NCI-H82 treated with DMSO at 0.1 percent for 48 hours (cell line): ENCODE results near the gene GJA3.

ENCODE experiments used
- DNase-seq: peaks from one replicate; lab custom pipeline; 2025; ENCODE audit not compliant: unreplicated experiment; lab: John Stamatoyannopoulos, UW

GJA3 gene

DNA sequence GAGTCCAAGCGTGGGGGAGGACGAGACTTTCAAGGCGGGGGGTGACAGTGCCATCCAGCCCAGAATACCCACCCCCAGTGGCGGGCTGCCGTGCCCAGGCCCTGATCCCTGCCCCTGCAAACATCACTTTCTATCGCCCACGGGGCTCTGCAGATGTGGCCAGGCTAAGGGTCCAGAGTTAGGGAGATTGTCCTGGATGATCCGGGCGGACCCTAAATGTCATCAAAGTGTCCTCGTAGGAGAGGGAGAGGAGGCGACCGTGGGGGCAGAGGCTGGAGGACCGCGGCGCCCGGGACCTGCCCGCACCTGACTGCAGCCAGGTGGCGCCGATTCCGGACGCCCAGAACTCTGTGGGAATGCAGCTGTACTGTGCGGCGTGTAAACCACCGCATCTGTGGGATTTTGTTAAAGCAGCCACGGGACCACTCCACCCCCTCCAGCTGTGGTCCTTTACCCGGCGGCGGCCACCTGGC, 32.4 kb downstream of the GJA3 start:
- DNase-seq, result no peak

DNA sequence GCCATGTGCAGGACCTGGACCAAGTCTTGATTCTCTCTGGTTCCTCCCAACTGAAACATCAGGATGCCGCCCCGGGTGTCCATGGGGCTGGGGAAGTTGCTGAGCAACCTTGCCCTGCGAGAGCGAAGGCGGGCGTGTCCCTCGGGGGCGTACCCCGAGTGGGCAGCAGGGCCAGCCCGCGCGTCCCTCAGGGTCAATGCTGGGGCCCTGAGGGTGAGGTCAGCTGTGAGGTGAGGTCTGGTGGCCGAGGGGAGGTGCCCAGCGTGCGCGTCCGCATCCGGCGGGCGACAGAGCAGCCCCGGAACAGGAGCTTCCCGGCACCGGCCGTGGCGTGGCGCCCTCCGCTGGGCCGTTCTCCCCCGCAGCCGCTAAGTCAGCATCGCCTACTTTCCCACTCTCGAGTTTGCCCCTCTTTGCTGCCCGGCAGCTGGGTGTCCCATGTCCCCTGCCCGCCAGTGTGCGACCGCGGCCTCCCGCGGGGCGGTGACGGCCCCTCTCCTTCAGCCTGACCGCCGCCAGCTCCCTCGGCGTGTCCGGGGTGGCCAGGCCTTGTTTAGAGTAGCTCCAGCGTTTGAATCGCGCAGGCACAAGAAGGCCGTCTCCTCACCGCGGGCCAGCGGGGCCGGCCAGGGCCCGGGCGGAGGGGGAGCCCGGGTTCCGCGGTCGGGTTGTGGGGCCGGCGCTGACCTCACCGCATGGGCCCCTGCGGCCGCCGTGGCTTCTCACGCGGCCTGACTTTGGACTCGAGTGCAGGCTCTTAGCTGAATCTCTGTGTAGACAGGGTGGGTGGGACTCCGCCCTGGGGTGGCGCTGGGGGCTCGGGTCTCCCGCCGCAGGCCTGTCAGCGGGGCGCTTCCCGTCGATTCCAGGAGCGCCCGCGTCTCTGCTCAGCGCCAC, 33.0 kb downstream of the GJA3 start:
- no peak for DNase-seq

DNA sequence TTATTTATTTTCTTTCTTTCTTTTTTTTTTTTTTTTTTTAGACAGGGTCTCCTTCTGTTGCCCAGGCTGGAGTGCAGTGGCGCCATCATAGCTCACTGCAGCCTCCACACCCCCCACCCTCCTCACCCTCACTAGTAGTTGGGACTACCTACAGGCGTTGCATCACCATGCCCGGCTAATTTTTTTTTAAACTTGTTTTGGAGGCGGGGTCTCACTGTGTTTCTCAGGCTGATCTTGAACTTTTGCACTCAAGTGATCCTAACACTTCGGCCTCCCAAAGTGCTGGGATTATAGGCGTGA, 33.6 kb downstream of the GJA3 start:
- no peak for DNase-seq

DNA sequence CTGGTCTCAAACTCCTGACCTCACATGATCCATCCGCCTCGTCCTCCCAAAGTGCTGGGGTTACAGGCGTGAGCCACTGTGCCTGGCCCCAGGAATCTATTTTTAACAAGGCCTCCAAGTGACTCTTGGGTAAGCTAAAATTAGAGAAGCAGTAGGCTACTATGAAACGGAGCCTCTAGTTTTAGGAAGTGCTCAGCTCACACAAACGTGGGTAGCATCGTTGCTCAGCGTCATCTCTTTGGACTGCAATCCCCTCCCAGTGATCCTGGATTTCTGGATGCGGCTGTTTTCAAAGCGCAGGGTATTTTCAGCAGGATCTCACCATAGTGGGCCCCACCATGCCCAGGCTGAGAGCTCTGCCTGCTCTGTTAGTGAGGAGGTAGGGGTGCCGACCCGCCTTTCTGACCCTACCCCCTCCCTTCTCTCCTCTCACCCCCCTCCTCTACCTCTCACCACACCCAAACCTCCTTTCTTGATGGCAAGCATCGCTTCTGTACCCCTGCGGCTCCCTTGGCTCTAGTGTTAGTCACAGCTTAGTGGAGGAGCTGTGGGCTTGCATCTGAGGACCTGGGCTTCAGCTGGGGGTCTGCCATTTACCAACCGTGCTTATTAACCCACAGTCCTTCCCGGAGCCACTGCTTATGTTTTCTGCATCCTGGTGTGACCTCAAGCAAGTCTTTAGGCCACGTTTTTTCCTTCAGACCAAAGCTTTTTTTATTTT, 34.2 kb downstream of the GJA3 start:
- no peak for DNase-seq

DNA sequence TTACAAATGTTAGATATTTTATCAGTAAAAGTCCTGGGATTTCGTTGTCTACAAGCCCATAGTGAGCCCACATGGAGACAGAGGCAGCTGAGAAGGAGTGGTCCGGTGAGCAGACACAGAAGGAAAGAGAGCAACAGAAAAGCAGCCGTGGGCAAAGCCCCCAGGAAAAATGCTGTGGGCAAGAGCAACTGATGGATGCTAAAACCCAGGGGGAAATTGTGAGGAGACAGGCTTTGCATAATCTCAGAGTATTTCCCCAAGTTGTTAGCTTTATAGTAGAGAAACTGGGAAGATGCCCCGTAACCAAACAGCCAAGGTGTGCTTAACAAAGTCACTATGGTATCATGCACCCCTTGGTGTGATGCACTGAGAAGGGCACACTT, 35.1 kb downstream of the GJA3 start:
- no peak for DNase-seq

DNA sequence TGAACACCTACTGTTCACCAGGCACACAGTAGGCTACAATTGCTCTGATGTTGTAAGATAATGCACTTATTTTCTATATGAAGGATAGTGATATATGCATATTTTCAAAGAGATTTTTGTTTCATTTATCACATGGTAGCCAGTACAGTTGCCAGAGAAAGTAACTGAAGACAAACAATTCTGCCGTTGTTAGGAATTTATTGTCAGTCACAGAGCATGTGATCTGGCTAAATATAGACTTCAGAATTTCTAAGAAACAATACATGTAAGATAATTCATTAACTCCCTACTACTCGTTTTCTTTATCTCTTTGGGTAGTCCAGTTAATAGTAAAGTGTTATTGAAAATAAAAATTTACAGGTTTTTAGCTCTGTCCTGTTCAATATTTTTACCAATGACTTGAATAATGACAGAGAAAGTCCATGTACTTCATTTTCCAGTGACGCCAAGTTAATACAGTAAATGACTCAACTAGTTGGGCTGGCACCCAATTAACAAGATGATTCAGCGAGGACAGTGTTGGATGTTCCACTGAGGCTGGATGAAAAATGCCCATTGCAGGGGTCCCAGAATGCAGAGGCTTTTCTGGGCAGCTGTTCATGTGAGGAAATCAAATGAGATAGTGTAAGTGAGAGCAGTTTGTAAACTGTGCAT, 35.6 kb downstream of the GJA3 start:
- DNase-seq, result no peak

DNA sequence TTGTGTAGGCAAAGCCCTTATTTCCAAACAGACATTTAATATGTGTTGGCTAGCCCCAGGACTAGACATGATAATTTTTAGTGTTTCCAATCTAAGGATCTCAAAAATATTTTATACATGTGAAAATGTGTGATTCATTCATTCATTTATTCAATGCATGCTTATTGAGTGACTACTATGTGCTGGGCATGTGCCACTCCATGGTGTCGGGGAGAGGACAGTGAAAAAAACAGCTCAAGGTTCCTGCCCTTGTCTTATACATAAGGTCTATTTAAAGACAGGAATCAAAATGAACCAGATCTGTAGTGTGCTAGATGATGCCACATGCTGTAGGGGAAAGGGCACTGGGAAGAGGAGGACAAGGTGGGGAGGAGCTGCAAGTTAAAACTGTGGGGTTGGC, 36.5 kb downstream of the GJA3 start:
- DNase-seq, result no peak

DNA sequence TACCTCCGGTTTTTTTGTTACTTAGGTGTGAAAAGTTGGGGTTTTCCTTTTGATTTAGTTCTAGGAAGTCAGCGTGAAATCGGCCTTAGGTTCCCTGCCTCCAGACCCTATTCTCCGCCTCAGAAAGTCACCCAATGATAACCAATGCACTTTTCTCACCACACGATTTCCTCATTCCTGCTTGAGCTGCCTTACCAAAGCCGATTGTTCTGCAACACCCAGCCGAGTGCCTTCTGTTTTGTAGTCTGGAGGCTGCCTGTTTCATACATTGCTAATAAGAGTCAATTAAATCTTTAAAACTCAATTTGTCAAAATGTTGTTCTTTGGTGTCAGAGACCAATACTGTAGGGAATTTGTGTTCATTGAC, 39.7 kb downstream of the GJA3 start:
- no peak for DNase-seq

DNA sequence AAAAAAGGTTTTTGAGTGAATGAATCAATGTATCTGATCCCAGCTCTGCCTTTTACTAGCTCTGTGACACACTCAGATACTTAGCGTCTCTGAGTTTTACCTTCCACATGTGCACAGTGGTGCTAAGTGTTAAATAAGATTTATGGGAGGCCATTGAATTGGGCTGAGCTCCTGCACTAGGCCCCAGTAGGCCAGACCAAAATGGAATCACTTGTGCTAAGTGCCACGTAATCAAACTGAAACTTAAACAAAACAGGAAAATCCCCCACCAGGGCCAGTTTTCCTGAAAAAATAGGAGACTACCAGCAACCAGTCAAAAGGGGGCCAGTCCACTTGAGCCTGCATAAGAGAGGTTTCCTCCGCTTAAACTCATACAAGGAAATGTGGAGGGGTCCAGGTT, 40.9 kb downstream of the GJA3 start:
- no peak for DNase-seq

DNA sequence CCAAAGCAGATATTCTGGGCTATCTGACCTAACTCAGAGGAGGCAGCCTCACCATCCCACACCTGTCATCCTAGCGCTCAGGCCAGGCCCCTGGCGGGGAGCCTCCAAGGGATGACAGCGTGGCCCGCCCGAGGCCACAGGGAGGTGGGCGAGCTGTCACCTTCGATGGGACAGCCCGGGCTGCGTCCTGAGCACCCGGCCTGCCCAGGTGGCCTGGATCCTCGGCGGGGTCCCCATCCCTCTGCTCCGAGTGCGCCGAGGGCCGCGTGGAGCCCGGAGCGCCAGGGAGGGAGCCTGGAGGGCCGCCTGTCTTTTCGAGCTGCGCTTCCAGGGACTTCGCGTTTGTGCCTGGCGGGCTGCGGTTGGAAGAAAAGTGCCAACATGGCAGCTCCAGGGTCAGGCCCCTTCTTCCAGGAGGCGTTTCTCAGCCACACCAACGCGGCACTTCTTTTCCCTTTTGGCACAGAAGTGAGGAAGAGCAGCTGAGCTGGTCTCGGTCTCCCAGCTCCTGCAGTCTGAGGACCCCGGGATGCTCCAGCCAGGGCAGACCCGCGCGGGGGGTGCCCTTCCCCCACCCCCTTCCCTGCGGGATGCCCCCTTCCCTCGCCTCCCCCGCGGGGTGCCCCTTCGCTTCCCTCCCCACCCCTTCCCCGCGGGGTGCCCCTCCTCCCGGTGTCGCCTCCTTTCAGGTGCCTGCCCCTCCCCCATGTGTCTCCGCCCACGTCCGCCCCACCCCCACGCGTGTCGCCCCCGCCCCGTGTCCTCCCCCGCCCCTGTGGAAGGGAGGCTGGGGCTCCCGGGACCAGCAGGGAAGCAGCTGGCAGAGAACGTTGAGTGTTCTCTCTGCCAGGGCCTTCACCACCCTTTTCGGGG, 42.3 kb downstream of the GJA3 start:
- no peak for DNase-seq

DNA sequence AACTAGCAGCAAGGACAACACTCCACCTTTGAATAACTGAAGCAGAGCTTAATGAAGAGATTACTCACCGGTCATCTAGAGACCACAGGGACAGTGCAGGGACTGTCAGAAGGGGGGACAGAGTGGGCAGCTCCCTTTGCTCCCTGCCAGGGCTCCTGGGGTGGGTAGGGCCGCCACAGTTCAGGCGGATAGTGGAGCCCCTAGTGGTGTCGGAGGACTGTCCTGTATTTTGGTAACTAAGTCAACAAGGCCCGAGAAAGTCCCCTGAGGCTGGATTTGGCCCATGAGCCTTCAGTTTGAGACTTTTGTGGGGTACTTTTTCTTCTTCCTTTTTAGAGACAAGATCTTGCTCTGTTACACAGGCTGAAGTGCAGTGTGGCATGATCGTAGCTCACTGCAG, 44.6 kb downstream of the GJA3 start:
- no peak for DNase-seq

DNA sequence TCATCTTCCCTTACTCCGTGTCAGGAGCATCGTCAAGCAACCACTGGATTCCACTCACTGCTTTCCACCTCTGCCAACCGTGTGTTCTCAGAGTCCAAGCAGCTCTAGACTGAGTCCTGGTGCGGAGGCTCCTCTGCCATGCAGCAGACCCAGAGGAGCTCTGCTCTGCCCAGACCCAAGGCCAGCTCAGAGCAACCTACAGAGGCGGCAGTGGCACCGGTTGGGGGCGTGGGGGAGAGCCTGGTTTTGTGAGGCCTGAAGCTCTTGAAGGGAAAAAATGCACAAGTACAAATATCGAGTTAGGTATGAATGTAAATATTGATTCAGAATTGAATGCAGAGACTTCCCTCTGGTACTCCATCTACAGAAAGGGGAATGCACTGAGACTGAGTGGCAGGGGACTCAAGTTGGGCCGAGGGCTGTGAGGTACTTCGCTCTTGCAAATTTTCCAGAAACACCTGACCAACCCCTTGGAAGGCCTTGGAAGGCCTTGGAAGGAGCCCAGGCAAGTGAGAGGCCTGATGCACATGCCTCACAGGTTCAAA, 46.7 kb downstream of the GJA3 start:
- no peak for DNase-seq

DNA sequence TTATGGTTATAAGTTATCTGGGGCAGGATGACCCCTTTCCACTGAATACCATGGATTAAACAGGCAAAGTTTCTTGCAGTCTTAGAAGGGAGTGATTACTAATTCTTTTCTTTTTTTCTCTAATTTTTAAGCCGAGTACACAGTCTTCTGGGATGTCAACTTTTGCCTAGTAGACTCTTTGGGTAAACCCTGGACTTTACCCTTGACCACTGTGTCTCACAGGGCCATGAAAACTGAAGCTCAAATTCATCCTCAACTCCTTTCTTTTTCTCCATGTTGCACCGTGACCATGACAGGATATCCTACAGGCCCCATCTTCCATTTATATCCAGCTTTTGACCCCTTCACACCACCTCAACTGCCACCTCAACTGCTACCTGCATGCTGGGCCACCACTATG, 51.8 kb downstream of the GJA3 start:
- DNase-seq, result no peak

DNA sequence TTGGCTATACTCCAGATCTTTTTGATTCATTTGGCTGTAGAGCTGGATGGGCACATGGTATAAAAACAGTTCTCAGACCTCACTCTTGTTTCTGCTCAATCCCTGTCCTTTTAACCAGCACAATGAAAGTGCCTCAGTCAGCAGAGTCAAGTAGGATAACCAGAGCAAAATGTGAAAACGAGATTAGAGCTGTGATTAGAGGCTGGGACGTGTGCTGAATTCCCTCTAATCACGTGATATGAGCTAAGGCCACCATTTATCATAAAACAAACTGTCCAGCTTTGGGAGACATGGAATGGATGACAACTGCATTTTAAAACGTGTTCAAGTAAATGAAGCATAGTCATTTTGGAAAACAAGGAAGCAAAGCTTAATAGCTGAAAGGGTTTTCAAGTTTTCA, 54.1 kb downstream of the GJA3 start:
- peak; percentile 14 for DNase-seq

DNA sequence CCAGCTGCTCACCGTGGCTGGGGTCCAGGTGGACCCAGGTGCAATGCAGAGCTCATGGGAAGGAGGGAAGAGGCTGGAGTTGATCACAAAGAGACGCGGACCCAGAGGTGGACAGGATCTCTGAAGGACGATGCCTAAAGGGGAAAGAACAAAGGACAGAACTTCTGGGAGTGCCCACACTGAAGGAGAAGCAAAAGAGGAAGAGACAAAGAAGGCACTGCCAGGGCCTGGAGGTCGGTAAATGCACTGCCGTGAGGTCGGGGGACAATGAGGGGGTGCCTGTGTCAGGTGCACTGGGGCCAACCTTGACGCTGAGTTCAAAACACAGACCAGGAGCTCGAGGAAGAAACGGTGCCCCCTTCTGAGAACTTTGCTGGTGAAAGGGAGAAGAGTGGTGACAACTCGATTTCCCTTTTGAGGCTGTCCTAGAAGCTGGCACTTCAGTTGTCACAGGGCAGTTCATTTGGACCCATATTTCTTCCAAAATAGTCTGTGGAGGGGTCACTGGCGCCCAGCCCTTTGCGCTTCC, 55.6 kb downstream of the GJA3 start:
- no peak for DNase-seq

DNA sequence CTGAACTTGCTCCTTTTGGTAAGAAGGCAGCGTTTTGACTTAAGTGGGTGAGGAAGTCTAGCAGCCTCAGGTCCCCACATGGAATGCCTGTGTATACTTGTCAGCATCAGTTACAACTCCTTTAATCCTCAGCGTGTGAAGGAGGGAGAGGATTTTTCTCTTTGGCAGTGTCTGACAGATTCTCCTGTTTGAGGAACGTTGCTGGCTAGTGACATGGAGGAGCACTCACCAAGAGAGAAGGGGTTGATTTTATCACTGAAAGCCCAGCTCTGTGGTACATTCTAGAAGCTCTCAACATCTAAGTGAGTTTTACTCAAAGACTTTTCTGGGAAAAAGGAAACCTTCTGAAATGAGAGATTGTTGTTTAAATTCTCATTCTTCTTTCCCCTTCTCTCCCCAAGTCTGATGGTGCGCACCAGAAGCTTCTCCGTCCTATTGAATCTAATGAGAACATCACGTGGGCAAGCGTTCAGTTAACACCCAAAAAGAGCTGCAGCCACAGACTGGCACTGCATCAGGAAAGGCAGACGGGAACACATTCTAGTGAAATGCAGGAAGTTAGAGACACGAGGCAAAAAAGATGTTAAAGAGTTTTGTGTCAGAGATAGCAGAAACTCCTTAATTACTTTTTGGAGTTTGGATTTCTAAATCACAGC, 58.2 kb downstream of the GJA3 start:
- DNase-seq, result no peak

DNA sequence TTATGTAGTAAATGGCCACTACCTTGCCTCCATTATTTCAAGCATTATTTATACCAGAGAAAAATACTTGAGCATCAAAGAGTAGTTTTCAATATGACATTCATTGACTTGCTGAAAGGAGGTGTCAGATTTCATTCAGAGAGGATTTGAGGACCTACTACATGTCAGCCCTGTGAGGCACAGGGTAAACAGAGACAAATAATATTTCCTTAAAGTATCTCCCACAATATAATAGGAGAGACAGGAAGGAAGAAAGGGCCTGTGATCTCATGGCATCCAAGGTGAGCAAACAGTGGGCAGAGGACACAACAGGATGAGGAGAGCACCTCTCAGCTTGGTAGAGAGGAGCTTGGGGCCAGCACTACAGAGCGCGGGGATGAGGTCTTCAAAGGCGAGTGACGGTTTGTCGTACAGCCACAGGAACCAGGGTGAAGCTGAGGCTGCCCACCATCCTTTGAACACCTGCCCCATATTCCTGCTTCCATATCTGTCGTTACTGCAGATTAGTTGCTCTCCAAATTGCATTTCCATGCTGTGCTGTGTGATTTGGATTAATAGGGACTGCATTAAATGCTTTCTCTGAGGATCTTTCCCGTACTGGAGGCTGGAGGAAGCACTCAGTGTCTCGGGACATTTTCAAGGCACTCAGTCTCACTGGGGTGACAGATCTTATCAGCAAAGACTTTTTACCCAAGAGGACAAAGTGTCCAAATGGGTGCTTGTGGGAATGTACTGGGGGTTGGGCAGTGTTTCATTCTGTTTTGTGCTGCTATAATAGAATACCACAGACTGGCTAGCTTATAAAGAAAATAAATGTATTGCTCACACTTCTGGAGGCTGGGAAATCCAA, 59.2 kb downstream of the GJA3 start:
- DNase-seq, result no peak

DNA sequence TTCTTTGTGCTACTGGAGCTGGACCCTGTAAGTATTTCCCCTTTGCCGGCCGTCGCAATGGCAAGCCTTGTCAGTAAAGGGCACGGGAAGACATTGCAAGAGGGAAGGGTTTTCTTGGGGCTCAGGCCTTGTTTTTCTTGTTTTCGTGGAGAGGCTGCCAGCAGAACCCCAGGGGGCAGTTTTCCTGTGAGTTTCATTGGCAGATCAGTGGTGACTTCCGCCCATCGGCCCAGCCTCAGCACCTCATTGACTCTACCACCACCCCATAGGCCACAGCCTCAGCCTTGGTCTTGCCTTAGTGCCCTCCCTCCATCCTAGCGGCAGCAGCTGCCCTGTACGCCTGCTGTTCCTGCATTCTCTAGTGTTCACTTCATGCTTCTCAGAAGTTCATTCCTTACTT, 61.5 kb downstream of the GJA3 start:
- DNase-seq, result no peak

DNA sequence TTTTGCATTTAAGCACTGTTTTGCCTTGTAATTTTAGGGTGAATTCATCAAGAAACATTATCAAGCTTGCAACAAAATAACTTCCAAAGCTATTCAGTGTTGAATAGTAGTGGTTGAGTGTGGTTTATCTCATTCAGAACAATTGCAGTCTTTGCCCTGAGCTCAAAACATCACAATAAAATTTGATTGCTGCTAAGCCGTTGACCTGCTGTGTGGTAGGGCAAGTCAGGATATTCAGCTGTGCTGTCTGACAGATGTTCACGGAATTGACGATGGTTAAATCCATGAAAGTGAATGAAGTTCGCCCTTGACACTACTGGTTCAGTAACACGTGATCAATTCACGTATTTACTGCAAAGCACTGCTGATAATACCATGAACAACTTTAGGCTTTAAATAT, 66.9 kb downstream of the GJA3 start:
- DNase-seq, result no peak
